Pons (tissue), 1 donor: ENCODE results near the gene RGS12.

Experiments used
- DNase-seq: peaks from one replicate; pipeline ENCODE4 v3.0.0-alpha.2; 2016; ENCODE audit warnings: low spot score

Gene RGS12

DNA sequence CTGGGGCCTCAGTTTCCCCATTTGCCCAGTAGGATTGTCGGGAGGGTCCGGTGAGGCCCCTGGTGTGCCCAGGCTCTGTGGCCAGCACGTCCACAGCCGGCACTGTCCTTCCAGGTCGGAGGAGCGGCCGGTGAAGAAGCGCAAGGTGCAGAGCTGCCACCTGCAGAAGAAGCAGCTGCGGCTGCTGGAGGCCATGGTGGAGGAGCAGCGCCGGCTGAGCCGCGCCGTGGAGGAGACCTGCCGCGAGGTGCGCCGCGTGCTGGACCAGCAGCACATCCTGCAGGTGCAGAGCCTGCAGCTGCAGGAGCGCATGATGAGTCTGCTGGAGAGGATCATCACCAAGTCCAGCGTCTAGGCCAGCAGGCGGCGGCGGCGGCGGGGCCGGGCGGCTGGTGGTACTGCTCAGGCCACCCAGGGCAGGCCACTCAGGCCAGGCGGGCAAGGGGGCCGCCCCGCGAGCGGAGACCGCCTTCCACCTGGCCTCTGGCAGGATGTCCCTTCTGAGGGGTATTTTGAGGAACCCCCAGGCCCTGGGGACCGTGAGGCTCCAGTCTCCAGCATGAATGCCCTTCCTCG, 37.1 kb upstream of the RGS12 start:
- DNase-seq = no peak

DNA sequence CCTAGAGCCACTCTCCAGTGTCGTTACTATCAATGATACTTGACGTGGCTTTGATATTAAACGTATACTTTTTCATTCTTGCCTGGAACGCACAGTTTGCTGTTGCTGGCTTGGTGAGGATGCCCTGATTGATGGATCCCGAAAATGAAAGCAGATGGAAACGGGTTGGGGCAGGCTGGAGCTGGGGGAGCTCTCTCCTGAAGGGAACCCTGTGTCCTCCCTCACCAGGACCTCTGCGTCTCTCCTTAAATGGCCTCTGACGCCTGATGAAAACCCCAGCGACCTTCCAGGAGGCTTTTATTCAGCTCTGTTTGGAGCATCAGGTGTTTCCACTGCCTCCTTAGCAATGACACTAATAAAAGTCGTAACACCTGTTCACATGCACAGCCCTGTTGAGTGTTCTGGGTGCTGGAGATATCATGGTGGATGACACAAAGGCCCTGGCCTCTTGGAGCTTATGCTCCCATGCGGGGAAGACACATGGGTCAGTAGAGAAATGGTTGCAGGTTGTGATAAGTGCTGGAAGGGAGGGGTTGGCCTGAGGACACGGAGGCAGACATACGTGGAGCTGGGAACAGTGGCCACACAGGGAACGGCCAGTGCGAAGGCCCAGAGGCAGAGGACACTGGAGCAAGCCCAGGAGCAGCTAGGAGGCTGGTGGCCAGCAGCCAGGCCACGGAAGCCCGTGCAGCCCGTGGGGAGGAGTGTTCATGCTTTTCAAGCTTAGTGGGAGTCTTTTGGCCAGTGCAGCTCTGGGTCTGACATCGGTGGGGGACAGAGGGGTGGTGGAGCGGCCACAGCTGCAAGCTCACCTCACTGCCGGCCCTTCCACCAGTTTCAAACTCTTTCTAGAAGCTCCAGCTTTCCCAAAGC, 36.4 kb upstream of the RGS12 start:
- no peak for DNase-seq

DNA sequence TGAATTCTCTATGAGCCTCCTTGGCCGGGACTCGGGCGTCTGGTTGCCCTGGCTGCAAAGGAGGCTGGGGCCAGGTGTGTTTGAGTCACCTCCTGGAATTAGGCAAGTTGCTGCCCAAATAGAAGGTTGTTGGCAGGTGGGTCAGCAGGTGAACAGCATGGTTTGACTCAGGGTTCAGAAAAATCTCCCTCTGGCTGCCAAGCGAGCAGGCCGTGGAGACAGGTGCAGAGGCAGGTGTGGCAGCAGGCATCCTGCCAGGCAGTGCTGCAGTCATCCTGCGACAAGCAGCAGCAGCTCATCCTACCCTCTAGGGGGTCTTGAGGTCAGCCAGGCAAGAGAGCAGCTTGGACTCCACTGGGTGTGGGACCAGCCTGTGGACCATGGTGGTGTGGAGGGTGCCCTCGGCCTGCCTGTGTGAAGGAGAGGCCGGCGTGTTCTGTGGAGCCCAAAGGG, 35.7 kb upstream of the RGS12 start:
- DNase-seq = no peak

DNA sequence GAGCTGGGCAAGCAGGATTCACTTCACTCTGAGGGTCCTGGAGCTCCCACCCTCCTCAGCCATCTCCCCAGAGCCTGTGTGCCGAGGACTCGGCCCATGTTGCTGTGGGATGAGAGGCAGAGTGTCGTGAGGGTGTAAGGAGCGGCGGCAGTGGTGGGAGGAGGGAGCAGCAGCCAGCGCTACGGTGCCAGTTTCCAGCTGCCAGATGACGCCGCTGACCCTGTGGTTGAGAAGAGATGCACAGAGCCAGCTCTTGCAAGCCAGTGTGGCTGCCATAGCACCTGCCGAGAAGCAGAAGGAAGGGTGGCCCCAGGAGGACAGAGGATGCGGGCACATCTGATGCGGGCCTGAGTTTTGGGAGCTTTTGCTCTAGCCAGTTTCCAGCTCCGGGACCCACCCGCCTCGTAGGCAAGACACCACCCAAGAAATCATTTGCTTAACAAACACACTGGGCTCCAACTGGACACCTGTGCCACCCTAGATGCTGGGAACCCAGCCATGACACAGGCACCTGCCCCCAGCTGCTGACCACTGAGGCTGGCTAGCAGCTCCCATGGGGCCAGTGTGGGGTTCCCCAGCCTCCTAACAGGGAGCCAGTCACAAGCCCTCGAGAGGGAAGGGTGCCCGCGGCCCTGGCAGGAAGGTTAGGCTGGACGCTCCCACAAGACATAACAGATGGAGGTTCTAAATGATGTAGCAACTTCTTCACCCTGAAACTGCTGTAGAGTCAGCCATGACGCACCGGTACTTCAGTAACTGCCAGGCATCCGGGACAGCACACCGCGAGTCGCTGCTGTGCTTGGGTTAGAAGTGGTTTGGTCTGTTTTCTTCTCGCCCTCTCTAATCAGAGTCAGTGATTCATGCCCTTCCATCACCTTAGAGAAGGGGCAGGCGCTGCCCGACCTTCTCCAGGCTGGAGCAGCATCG, 35.0 kb upstream of the RGS12 start:
- DNase-seq = no peak

DNA sequence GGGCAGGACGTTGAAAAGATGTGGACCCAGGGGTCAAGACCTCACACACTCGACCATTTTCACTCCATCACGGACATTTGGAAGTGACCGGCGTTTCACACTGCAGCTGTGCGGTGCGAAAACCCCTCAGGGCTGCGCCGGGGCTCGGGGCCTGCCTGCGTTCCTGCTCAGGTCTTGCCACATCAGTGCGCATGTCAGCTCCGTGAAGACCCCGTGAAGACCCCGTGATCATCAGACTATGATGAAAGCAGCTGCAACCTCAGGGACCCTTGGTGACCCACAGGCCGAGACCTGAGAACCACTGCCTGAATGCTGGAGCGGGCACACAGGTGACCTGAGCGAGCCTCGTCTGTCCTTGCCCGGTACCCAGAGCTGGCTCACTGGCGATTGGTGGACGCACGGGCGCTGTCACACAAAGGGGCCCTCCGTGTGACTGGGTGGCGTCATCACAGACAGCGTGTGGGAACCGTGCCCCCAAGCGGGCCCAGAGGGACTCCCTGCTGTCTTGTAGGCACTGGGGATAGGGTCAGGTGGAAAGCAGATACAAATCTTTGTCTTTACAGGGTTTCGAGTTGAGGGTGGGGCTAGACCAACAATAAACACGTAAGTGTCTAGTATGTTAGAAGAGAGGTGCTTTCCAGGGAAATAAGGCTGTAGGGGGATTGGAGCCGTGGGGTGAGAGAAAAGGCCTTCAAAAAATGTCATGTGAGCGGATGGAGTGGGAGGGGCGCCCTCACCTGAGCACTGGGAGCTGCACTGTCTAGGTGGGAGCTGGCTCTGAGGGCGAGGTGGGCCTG, 31.2 kb upstream of the RGS12 start:
- no peak for DNase-seq

DNA sequence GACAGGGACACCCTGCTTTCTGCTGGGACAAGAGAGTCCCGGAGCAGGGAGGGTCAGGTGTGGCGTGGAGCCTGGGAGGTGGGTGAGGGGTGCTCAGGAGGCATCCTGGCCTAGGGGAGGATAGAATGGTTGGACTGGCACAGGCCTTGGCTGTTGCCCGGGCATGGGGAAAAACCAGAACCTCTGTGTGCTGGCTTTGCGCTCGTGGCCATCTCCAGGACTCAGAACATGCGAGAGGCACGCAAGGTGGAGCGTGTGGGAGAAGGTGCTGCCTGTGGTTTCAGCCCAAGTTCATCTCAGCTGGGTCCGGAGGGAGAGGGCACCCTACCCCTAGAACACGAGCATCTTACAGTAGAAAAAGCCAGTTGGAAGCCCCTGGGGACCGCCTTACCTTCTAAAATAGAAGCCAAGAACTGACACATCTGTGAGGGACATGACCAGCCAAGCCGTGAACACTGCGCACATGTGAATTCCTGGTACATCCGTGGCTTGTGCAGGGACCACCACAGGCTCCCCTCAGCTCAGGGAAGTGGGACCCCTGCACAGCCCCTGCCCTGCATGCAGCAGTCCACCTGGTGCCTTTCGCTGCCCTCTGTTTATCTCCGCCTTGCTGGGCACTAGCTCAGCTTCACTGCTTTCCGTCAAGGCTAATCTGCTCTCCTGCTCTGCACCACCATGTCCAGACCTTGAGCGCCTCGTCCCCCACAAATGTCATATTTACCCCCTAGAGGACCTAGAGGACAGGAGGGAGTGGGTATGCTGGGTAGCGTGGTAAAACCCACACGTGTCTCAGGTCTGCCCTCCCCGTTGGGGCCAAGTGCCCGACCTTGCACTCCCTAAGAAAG, 30.4 kb upstream of the RGS12 start:
- DNase-seq = no peak

DNA sequence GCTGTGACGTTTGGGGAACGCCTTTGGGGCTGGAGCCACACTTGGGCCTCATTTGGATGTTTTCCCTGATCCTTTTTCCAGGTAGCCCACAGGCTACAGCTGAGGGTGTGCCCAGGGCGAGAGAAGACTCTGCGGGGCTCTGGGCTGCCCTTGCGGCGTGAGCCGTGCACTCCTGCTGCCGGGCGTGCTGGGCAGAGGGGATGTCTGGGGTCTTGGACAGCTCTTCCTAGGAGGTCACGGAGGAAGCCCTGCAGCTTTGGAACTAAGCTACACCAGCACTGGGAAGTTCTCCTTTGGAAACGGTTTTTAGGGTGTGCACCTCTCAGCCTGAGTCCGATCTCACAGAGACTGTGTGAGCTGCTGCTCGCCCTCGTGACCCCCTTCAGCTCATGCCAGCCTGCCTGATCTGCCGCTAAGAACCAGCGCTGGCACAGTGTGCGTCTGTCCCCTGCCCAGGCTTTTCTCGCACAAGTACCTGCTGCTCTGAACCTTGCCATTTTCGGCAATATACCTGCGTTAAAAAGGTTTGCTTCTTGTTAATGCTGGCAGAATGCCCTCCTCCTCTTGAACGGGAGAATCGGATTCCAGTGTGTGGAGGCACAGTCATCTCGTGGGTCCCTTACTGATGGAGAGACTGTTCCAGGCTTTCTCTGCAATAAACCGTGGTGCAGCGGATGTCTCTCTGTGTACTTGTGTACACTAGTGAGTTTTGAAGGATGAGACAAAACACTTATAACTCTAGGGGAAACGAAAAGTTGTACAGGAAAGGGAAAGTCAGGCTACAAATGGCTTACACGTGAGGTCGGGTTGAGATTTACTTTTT, 29.6 kb upstream of the RGS12 start:
- DNase-seq = no peak

DNA sequence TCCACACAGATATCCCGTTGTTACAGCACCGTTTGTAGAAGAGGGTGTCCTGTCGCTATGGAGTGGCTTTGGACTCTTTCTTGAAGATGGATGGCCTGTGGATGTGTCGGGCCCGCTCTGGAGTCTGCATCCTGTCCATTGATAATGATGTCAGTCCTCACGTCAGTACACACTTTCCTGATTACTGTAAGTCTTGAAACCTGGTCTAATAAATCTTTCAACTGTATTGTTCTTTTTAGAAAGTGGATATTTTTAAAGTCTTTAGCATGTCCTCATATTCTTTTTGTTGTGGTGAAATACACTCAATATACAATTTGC, 29.0 kb upstream of the RGS12 start:
- no peak for DNase-seq

DNA sequence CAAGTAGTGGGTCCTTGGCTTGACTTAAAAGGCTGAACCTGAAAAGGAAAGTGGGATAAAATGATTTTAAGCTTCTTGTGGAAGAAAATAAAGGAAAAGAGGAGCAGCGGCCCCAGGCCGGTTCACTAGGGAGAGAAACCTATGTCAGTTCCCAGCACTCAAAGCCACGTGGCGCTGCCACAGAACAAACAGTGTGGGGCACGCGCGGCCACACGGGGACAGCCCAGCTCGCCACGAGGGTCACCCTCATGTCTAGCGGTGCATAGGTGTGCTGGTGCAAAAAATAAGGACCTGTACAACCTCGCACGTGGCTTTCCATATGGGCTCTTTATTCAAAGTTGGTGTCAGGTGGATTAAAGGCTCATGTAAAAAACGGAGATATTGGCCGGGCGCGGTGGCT, 26.7 kb upstream of the RGS12 start:
- no peak for DNase-seq

DNA sequence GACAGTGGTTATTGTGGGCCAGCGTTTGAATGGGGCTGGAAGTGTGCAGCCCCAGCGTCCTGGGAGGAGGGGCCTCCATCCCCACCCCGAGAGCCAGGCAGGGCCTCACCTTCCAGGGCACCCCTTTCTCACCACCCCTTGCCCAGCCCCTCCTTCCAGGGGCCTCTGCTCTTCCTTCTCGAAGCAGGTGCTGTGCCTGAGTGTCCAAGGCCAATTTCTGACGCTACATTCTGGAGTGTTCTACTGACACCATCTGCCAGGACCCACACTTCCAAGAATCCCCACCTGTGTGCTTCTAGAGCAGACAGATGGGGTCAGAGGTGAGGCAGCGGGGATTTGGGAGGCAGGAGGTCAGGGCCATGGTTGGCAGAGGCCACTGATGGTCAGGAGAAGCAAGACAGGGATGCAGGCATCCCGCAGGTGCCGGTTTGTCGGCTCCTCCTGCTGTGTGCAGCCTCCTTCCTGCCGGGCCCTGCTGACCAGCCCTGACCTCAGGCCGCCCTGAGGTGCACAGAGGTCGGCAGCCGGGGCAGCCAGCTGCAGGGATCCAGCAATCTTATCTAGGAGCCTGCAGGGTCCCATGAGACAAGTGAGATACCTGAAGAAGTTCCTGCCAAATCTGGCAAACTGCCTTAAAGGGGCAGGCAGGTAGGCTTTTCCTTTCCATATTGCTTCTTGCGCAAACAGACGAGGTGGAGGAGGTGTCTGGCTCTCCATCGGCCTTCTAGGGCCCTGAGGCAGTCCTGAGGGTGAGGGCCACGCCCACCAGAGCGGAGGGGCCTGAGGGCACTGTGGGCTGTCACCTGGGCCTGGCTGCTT, 25.0 kb upstream of the RGS12 start:
- DNase-seq = no peak

DNA sequence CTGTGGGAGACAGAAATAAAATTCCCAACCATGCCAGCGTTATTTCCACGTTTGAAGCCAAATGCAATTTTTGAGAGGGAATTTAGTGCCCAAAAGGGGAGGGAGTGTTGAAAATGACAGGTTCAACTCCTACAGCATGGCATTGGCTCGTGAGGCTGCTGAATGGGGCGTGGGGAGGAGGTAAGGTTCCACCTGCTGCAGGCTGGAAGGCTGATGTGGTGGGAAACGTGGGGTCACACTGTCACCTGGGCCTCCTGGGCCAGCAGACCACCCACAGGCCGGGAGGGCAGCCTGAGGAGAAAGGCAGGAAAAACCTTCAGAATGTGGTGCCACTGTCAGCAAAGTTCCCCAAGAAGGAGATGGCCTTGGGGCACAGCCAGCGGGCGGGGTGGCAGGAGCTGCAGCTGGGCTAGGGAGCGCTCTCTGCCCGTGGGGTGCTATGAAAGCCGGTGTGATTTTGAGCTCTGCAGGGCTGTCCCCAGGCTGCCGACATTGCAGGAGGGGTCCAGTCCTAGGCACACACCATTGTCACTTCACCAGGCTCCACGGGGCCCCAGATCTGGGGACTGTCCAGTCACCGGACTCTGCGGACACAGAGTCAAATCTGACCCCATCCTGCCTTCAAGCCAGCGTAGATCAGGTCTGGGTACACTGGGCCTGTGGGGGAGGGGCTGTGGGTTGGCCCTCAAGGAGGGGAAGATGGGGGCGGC, 24.3 kb upstream of the RGS12 start:
- no peak for DNase-seq

DNA sequence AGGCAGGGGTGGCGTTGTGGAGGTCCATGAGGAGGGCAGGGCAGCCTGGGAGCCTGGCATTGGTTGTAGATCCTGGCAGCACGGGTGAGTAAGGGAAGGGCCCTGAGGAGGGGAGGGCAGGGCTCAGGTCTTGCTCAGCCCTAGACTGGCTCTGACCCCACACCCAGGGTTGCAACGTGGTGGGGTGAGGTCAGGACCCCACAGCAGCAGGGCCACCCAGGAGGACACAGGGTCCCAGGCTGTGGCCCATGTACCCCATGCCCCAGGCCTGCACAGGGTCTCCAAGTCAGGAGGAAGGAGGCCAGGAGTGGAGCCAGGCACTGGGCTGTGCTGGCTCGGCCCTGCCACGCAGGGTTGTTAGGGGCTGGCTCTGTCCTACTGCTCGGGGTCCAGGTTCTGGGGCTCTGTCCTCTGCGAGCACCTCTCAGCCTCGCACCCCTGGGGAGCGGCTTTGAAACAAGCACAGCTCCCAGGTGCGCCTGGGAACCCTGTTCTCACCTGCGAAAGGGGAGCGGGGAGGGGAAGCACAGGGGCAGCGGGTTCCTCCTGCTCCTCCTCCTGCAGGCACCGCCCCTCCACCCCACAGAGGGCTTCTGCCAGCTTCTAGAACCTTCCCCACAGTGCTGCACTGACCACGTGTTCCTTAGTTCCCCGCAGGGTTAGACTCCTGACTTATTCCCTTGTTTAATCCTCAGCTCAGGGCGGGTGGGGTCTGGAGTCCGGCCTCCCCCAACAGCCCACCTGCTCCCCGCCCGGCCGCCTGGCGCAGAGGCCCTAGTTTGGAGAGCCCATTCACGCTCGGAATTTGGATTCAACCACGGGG, 23.5 kb upstream of the RGS12 start:
- DNase-seq = no peak

DNA sequence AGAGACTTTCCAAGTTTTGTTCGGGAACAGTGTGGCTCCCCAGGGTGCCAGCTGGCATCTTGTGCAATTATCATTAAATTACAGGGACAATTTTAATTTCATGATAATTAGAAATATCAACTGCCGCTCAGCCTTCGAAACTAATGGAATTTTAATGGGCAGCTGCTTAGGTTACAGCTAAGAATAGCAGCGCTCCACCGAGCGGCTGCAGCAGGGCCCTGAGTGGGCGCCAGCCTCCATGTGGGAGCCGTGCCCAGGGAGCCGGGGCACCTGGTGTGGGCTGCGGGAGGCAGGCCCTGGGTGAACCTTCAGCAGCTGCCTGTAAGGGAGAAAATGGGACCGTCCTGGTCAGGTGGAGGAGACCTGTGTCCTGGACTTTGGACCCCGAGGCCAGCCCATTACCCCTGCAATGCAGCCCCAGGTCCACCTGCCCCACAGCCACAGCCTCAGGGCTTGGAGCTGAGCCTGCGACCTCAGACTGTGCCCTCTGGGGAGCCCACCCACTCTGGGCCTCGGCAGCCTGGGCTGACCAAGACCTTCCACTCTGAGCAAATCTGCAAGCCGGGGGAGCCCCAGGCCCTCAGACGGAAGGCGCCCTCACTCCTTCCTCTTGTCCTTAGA, 22.7 kb upstream of the RGS12 start:
- DNase-seq = no peak

DNA sequence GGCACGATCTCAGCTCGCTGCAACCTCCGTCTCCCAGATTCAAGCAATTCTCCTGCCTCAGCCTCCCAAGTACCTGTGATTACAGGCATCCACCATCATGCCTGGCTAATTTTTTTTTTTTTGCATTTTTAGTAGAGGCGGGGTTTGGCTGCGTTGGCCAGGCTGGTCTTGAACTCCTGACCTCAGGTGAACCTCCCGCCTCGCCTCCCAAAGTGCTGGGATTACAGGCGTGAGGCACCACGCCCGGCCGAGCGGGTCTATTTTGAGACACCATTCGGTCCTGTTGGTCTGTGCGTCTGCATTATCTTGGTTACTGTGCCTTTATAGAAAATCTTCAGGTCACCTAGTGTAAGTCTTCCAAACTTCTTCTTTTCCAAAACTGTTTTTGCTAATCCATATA, 21.7 kb upstream of the RGS12 start:
- DNase-seq = no peak

DNA sequence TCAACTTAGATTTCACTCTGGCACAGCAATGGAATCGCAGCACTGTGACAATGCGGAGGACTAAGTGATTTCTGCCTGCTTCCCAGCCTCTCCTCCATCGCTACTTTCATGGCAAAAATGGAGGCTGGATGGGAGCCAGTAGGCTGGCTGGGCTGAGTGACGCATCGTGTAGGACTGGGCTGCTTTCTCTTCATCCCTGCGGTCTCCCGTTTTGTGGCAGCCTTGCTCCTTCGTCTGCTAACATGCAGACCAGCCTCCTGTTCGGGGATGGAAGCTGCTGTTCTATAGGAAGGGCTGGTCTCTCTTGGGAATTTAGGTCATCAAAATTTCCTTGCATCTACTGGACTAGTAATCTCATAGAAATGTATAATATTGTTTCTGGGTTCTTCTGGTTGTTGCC, 15.8 kb upstream of the RGS12 start:
- DNase-seq = peak; percentile 31

DNA sequence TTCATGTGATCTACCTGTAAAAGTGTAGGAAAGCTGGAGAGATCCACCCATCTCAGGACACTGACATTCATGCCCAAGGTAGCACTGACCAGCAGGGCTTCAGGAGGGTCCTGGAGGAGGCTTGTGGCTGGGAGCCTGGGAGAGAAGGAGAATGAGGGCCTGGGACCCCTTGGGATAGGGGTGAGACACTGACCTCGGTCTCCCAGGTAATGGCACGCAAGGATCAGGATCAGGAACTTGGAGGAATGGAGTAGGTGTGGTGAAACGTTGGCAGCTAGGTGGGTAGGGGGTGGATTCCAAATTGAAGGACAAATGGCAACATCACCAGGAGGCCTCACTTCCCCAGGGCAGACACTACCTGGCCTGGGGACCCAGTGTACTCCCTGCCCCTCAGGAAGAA, 12.4 kb upstream of the RGS12 start:
- no peak for DNase-seq

DNA sequence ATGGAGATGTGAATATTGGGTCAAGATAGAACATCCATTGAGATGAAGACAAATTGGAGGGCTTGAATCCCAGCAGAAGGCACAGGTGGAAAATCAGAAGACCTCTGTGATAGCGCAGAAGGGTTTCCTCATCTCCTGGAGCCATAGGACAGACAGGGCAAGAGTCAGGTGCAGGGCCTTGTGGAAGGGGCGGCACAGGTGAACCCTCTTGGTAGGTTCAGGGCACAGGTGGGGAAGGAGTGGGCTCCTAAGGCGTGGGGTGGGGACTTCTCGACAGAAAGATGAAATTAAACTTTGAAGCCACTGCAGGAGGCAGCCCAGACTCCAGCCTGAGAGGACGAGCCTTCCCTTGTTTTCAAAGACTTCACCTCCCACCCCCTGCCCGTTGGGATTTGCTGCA, 9.3 kb upstream of the RGS12 start:
- DNase-seq = no peak
